Measurements from ENCODE around the gene ZC3H13.

- TF ChIP-seq POLR2A (IDR thresholded peaks at IDR 0.05; ENCODE audit: low read depth, low read length): no peak
- no peak for TF ChIP-seq POLR2AphosphoS5 (IDR thresholded peaks at IDR 0.05; ENCODE audit: low read depth, low read length)
- TF ChIP-seq TAF1 (IDR thresholded peaks at IDR 0.05; ENCODE audit: borderline replicate concordance, low read depth, low read length): no peak
Observed at GRCh38 chr13:45921162-45921736, 131.3 kb downstream of the ZC3H13 start.

Data from GM12892 (cell line).